Nephron progenitor cell (in vitro differentiated cells): Measurements from ENCODE around the gene HEATR5A.
"Not testable (repeated sequence)": the region's sequence is repeated elsewhere in the genome, so short reads cannot be mapped to it uniquely, and the experiment has no call there.

Experiments used
- DNase-seq: peaks from one replicate; pipeline ENCODE4 v3.0.0; 2021
- H3K27ac Mint-ChIP-seq: 2 replicates; pipeline ENCODE4 v1.8.0; 2021; ENCODE audit warnings: mild to moderate bottlenecking, moderate library complexity, mixed read lengths
- H3K27me3 Mint-ChIP-seq: 2 replicates; pipeline ENCODE4 v1.8.0; 2021; ENCODE audit warnings: mild to moderate bottlenecking, low read depth, mixed read lengths; ENCODE audit not compliant: poor library complexity
- H3K36me3 Mint-ChIP-seq: 2 replicates; pipeline ENCODE4 v1.8.0; 2021; ENCODE audit warnings: low read depth, mixed read lengths
- H3K4me1 Mint-ChIP-seq: 2 replicates; pipeline ENCODE4 v1.8.0; 2021; ENCODE audit warnings: mixed read lengths
- H3K4me3 Mint-ChIP-seq: 2 replicates; pipeline ENCODE4 v1.8.0; 2021; ENCODE audit warnings: mild to moderate bottlenecking, moderate library complexity, mixed read lengths
- H3K9me3 Mint-ChIP-seq: 2 replicates; pipeline ENCODE4 v1.8.0; 2021; ENCODE audit warnings: mild to moderate bottlenecking, moderate library complexity, mixed read lengths
- CTCF ChIP-seq: fragments of 200-600 bp; sonication (generic); IDR thresholded peaks from 2 replicates; pipeline ENCODE4 v1.5.0; 2021; ENCODE audit warnings: antibody characterized with exemption

HEATR5A gene

GRCh38 chr14:31253746-31254471 lies 166.4 kb downstream of the HEATR5A start:
- no peak for TF ChIP-seq CTCF
- no peaks in the 10 kb centered on the region for H3K9me3 Mint-ChIP-seq
- H3K36me3 Mint-ChIP-seq, result no peaks in the 10 kb centered on the region
- H3K4me1 Mint-ChIP-seq, result no peaks in the 10 kb centered on the region
- no peak overlapping the region for H3K4me3 Mint-ChIP-seq
- DNase-seq, result no peak
- H3K27me3 Mint-ChIP-seq, result peaks cover 3% of the 10 kb centered on the region
- H3K27ac Mint-ChIP-seq, result no peak overlapping the region

DNA sequence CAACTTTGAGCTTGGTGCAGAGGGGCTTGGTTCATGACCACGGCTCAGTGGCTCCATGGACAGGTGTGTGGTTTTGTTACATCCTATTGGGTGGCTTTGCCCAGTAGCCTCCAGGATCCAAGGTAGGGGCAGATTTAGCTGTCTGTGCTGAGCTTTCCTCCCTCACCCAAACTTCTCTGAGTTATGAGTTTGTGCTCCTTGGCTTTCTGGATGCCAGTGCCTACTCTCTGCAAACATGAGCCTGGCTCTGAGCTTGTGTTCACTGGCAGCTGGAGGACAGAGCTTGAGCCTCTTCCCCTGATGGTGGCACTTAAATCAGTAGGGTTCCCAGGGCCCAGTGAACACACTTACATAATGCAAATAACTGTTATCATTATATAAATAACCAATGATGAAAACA lies 167.5 kb downstream of the HEATR5A start:
- H3K27me3 Mint-ChIP-seq, result peaks cover 3% of the 10 kb centered on the region
- H3K4me1 Mint-ChIP-seq, result no peaks in the 10 kb centered on the region
- H3K27ac Mint-ChIP-seq, result no peak overlapping the region
- no peaks in the 10 kb centered on the region for H3K36me3 Mint-ChIP-seq
- DNase-seq, result no peak
- no peak for TF ChIP-seq CTCF
- no peak overlapping the region for H3K4me3 Mint-ChIP-seq
- H3K9me3 Mint-ChIP-seq, result no peaks in the 10 kb centered on the region

GRCh38 chr14:31251028-31251958 lies 169.1 kb downstream of the HEATR5A start:
- TF ChIP-seq CTCF, result no peak
- H3K36me3 Mint-ChIP-seq, result no peaks in the 10 kb centered on the region
- H3K27ac Mint-ChIP-seq, result no peak overlapping the region
- no peaks in the 10 kb centered on the region for H3K4me1 Mint-ChIP-seq
- DNase-seq, result no peak
- no peak overlapping the region for H3K4me3 Mint-ChIP-seq
- no peaks in the 10 kb centered on the region for H3K9me3 Mint-ChIP-seq
- H3K27me3 Mint-ChIP-seq, result peaks cover 3% of the 10 kb centered on the region

DNA sequence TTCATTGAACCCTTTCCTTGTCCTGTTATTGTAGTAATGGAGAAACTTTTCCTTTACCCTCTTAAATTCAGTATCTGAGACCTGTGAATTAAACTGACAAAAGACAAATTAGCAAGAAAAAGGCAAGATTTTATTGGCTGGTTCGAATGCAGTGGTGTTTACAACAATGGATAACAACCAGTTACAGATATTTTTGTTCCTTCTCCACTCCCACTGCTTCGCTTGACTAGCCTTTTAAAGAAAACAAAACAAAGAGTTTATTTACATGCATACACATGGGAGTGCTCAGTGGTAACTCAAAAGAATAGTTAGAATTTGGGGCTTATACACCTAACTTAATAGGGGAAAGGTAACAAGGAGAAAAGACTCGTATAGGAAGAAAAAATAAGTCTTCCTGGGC lies 175.7 kb downstream of the HEATR5A start:
- Mint-ChIP-seq H3K36me3 (no peaks in the 10 kb centered on the region), H3K4me3 (no peak overlapping the region), H3K9me3 (no peaks in the 10 kb centered on the region), H3K27ac (no peak overlapping the region), H3K4me1 (no peaks in the 10 kb centered on the region), H3K27me3 (no peaks in the 10 kb centered on the region)
- TF ChIP-seq CTCF, result no peak
- no peak for DNase-seq

DNA sequence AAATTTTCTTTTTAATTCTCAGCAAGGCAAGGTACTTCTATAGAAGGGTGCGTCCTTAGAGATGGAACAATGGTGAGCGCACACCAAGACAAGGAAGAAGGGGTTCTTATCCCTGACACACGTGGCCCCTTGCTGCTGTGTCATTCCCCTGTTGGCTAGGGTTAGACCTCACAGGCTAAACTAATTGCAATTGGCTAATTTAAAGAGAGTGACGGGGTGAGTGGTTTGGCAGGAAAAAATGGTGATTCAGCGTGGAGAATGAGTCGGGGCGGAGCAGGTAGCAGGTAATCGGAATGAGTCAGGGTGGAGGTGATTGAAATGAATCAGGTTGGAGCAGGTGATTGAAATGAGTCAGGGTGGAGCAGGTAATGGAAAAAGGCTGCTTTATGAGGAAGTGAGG lies 176.5 kb downstream of the HEATR5A start:
- Mint-ChIP-seq H3K27ac (no peak overlapping the region), H3K4me1 (no peaks in the 10 kb centered on the region), H3K4me3 (no peak overlapping the region), H3K27me3 (no peaks in the 10 kb centered on the region), H3K9me3 (no peaks in the 10 kb centered on the region), H3K36me3 (no peaks in the 10 kb centered on the region)
- DNase-seq, result no peak
- TF ChIP-seq CTCF, result no peak

DNA sequence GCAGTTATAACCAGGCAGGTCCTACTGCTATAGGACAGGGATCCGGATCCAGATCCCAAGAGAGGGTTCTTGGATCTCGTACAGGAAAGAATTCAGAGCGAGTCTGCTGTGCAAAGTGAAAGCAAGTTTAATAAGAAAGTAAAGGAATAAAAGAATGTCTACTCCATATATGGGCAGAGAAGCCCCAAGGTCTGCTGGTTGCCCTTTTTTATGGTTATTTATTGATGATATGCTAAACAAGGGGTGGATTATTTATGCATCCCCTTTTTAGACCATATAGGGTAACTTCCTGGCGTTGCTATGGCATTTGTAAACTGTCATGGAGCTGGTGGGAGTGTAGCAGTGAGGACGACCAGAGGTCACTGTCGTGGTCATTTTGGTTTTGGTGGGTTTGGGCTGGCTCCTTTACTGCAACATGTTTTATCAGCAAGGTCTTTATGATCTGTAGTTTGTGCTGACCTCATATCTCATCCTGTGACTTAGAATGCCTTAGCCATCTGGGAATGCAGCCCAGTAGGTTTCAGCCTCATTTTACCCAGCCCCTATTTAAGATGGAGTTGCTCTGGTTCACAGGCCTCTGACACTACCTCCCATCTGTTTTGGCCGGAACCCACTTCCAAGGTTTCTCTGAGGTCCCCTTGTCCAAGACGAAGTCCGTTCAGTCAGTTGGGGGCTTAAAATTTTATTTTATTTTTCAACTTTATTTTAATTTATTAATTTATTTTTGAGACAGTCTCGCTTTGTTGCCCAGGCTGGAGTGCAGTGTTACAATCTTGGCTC lies 178.0 kb downstream of the HEATR5A start:
- not testable (repeated sequence) for H3K4me3 Mint-ChIP-seq, DNase-seq, H3K27me3 Mint-ChIP-seq, H3K9me3 Mint-ChIP-seq, H3K4me1 Mint-ChIP-seq, H3K36me3 Mint-ChIP-seq
- H3K27ac Mint-ChIP-seq, result peak overlapping the region; percentile 38
